Activated naive CD8-positive, alpha-beta T cell (primary cell): ENCODE measurements around the gene GPR132.
A peak's percentile ranks its signal among the peaks of the same experiment; 100 is the strongest.

Experiments used
- H3K27ac Mint-ChIP-seq: one replicate; pipeline ENCODE4 v1.8.0; 2021; ENCODE audit warnings: mixed read lengths
- H3K27me3 Mint-ChIP-seq: one replicate; pipeline ENCODE4 v1.8.0; 2021; ENCODE audit warnings: mixed read lengths
- H3K36me3 Mint-ChIP-seq: one replicate; pipeline ENCODE4 v1.8.0; 2021; ENCODE audit warnings: mixed read lengths
- H3K4me1 Mint-ChIP-seq: one replicate; pipeline ENCODE4 v1.8.0; 2021; ENCODE audit warnings: low read depth, mixed read lengths
- H3K4me3 Mint-ChIP-seq: one replicate; pipeline ENCODE4 v1.8.0; 2021; ENCODE audit warnings: mild to moderate bottlenecking, mixed read lengths
- H3K9me3 Mint-ChIP-seq: one replicate; pipeline ENCODE4 v1.8.0; 2021; ENCODE audit warnings: low read depth, mixed read lengths

The GPR132 gene

DNA sequence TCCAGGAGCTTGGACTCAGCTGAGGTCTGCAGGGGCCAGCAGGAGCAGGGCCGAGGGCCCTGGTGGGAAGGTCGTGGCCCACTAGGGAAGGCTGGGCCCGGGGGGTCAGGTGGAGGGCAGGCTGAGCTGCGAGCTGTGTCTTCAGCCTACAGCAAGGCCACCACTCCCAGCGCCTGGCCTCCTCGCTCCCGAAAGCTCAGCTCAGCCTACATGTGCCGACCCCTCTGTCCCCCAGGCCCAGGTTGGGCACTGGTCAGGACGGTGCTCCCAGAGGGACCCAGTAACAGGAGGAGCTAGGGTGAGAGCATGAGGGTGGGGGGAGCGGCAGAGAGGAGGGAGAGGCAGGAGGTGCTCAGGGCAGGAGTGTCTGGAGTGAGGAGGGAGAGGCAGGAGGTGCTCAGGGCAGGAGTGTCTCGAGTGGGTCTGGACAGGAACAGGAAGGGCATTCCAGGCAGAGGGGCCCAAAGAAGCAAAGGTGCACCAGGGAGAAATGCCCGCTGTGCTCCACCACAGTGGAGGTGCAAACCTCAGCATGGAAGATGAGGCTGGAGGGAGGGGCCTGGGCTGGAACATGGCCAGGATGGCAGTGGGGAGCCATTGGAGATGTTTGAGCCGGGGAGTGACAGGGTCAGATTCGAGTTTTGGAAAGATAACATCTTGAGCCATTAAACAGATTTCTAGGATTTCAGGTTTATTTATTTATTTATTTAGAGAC, 29.1 kb upstream of the GPR132 start:
- H3K36me3 Mint-ChIP-seq = no peaks in the 10 kb centered on the region
- no peaks in the 10 kb centered on the region for H3K27me3 Mint-ChIP-seq
- H3K4me3 Mint-ChIP-seq = peak overlapping the region; percentile 74
- H3K4me1 Mint-ChIP-seq = peaks cover 14% of the 10 kb centered on the region
- H3K27ac Mint-ChIP-seq = peak overlapping the region; percentile 75
- no peaks in the 10 kb centered on the region for H3K9me3 Mint-ChIP-seq

DNA sequence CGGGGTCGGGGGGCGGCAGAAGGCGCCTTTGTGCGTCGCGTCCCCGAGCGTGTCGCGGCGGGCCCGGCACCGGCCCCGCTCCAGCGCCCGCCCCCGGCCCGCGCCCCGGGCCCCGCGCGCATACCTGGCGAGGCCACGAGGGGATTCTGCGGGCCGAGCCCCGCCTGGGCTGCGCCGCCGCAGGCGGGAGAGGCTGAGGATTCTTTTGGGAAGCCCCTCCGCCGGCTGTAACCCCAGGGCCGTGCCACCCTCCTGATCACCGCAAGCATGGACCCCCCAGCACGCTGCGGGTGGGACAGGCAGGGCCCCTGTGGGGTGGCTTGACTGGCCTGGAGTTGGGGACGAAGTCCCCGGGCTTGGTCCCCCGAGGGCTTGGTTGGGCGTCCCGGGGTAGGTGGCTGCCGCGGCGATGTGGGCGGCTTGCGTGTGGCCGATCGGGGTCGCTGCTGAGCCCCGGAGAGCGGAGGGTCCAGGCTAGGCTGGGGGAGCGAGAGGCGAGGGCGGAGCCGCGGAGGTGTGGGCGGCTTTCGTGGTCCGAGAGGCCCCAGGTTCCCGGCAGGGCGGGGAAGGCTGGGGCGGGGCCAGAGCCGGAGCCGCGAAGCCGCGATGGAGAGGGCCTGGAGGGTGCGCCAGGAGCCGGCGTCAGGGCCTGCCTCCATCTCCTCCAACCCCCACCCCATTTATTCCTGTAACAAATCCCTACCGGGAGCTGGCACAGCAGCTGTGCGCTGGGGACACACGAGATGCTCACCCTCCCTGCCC, 28.4 kb upstream of the GPR132 start:
- peak overlapping the region; percentile 54 for H3K27ac Mint-ChIP-seq
- H3K36me3 Mint-ChIP-seq = no peaks in the 10 kb centered on the region
- H3K4me1 Mint-ChIP-seq = peaks cover 16% of the 10 kb centered on the region
- no peaks in the 10 kb centered on the region for H3K9me3 Mint-ChIP-seq
- peak overlapping the region; percentile 59 for H3K4me3 Mint-ChIP-seq
- no peaks in the 10 kb centered on the region for H3K27me3 Mint-ChIP-seq

DNA sequence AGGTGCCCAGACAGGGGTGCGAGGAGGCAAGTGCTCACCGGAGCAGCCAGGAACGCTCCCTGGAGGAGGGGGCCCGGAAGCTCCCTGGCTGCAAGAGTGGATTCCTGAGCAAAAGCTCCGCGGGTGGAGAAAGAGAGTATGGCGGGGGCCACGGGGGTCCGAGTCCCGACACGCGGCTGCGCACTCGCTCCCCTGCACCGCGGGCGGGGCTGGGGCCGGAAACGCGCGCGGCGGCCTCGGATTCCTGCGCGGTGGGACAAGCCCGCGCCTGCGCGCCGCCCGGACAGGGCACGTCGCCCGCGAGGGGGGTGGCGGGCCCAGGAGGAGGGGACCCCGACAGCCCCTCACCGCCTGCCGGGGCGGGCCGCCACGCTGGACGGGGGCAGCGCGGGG, 27.8 kb upstream of the GPR132 start:
- Mint-ChIP-seq H3K4me1 (peaks cover 18% of the 10 kb centered on the region), H3K4me3 (peak overlapping the region; percentile 77), H3K27ac (peak overlapping the region; percentile 66), H3K36me3 (no peaks in the 10 kb centered on the region), H3K9me3 (no peaks in the 10 kb centered on the region), H3K27me3 (no peaks in the 10 kb centered on the region)

DNA sequence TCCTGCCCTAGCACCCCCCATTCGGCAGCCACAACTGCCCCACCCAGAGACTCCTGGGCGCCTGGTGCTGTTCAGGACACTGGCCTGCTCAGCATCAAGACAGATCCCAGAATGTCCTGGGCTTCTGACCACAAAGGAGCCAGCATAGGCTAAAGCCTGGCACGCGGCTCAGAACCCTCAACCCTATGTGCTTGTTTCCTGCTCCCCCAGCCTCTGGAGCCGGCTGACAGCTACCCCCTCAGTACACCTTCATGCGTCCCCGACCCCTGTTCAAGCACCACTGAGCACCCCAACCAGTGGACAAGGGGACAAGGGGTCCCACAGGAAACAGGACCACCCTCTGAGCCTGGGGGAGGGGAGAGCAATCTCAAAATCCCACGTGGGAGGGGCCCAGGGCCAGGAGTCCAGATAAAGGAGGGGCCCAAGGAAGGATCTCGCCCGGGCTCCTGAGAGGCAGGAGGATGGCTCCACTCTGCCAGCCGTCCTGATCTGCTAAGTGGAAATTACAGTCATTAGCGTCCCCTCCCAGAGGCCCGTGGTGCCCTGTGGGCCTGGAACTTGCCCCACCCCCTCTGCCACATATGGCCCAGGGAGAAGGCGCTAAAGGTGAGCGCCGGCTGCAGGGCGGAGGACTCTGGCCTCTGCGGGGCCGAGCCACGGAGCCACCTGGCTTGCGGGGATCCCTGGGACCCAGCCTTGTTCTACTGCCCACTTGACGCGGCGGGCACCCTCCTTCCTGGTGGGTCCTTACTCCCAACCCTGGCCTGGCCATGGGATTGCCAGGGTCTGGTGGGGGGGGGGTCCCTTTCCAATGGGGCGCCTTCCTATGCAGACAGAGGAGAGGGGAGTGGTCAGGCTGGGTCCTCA, 27.2 kb upstream of the GPR132 start:
- Mint-ChIP-seq H3K4me3 (peak overlapping the region; percentile 77), H3K27ac (peak overlapping the region; percentile 66), H3K9me3 (no peaks in the 10 kb centered on the region), H3K36me3 (no peaks in the 10 kb centered on the region), H3K4me1 (peaks cover 18% of the 10 kb centered on the region), H3K27me3 (no peaks in the 10 kb centered on the region)

DNA sequence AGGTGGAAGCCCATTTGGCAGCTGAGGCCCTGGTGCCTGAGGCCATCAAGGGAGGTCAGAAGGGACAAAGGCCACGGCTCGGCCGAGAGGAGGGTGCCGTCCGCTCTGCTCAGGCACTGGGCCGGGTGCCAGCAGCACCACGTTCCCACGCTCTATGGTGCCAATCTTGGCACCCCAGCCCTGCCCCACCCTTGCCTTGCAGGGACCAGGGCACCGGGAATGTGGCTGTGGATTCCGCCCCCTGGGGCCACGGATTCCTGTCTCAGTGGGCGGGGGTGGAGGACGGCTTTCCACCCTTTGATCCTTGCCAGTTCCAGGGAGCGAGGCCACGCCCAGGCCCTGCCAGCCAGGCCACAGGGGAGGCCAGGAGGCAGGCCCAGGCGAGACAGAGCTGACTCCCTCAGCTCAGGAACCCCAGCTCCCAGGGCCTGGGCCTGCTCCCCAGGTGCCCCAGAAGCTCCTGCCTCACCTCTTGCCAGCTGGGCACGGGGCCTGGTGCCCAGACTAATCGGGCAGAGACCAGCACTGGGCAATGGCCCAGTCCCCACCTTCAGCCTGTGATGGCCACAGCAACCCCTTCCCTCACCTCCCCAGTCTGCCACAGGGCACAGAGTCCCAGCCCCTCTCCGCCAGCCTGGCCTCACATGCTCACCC, 26.4 kb upstream of the GPR132 start:
- Mint-ChIP-seq H3K9me3 (no peaks in the 10 kb centered on the region), H3K36me3 (no peaks in the 10 kb centered on the region), H3K27me3 (no peaks in the 10 kb centered on the region), H3K4me3 (peak overlapping the region; percentile 51), H3K27ac (no peak overlapping the region), H3K4me1 (peaks cover 16% of the 10 kb centered on the region)

DNA sequence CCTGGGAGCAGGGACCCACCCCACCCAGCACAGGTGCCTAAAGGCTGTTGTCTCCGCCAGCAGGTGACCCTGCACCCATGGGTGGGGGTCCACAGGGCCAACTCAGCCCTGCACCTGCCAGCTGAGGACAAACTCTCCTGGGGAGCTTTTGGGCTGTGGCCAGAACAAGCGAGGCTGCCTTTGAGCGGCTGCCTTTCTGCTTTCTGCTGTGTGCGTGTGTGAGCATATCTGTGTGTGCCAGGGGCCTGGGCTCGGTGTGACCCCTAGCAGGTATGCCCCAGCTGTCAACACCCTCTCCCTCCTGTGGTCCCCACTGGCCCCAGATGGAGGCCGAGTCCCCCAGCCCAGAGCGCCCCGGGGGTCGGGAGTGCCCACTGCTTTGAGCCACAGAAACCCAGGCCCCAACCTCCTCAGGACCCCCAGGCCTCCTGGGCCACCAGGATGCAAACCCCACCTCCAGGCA, 25.9 kb upstream of the GPR132 start:
- Mint-ChIP-seq H3K27ac (no peak overlapping the region), H3K9me3 (no peaks in the 10 kb centered on the region), H3K4me3 (no peak overlapping the region), H3K36me3 (no peaks in the 10 kb centered on the region), H3K27me3 (no peaks in the 10 kb centered on the region), H3K4me1 (peaks cover 20% of the 10 kb centered on the region)

DNA sequence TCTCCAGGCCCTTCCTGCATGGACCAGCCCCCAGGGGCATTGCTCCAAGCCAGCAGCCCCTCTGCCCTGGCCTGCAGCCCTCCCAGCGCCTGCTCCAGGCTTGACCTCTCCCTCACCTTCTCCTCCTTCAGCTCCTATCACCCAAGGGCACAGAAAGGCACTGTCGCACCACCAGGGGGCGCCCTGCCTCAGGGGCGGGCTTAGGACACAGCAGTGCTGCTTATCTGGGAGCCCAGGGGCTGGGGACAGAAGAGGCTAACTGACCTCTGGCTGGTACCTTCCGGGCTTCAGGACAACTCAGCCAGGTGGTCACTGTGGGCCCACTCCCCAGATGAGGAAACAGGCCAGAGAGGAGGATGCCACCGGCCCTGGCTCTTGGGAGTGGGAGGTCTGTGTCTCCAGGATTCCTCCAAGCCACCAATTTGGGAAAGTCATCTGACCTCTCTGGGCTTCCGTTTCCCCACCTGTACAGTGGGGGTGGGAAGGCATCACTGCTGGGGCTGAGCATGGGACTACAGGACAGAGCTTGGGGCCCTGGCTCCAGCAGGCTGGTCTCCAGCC, 25.3 kb upstream of the GPR132 start:
- H3K9me3 Mint-ChIP-seq = no peaks in the 10 kb centered on the region
- peak overlapping the region; percentile 47 for H3K4me3 Mint-ChIP-seq
- H3K4me1 Mint-ChIP-seq = peaks cover 20% of the 10 kb centered on the region
- no peaks in the 10 kb centered on the region for H3K36me3 Mint-ChIP-seq
- H3K27me3 Mint-ChIP-seq = no peaks in the 10 kb centered on the region
- no peak overlapping the region for H3K27ac Mint-ChIP-seq

DNA sequence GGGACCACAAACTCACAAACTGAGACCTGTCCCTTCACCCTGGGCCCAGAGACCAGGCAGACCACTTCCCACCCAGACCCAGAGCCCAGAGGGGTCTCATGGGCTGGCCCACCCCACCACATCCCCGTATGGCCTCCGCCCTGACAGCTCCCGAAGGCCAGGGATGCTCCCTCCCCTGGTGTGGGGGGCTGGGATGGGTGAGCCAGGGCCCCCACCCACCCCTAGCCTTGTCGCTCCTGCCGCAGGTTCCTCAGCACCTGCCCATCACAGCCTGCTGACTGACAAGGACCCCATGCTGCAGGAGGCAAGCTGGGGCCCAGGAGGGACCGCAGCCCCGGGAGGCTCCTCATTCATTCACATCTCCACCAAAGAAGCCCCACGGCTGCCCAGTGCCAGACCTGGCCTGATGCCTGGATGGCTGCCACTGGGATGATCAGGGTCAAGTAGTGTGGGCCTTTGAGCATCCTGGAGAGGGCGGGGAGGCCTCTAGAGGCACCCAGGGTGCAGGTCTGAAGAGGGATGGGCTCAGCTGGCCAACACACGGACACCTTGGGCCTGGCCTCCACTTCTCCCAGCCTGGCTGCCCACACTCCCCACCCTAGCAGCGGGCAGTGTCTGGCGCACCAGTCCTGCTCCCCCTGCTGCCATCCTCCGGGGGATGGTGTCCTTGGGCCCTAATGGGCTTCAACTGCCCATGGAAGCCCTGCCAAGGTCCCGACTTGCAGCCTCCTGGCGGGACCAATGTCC, 24.7 kb upstream of the GPR132 start:
- Mint-ChIP-seq H3K4me1 (peaks cover 20% of the 10 kb centered on the region), H3K27me3 (no peaks in the 10 kb centered on the region), H3K4me3 (no peak overlapping the region), H3K27ac (no peak overlapping the region), H3K9me3 (no peaks in the 10 kb centered on the region), H3K36me3 (no peaks in the 10 kb centered on the region)

DNA sequence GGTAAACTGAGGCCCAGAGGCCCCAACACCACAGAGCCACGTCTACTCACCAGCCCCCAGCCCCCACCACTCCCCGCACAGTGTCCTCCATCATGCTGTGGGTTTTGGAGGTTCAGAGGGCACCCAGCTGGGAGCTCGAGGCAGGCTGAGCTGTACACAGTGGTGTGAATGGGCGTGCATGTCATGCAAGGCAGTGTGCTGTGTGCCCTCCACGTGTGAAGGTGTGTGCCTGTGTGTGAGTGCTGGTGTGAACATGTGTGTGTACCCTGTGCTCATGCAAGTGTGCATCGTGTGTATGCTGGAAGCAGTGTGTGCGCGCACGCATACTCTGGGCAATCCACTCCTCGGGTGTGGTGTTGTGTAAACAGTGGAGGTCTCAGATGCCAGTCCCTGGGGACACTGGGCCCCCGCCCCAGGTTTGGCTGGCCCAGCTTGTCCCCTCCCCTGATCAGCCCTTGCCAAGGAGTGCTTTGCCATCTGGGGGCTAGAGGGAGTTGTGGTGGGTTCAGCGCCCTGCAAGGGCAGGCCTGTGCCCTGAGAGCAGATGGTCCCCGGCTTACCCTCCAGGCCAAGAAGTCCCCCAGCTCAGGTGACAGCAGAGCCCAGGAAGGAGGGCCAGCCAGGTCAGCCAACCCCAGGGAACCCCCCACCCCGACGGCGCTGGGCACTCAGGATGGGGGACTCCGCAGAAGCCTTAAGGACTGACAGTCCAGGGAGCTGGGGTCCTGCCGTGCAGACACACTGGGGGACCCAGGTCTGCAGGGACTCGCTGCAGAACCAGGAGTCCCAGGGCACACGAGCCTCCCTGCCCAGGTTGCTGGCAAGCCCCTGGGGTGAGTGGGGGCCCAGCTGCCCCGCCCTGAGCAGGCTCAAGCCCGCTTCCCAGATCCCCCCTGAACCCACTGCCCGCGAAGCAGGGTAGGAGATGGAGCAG, 23.8 kb upstream of the GPR132 start:
- Mint-ChIP-seq H3K27me3 (no peaks in the 10 kb centered on the region), H3K9me3 (no peaks in the 10 kb centered on the region), H3K4me3 (peak overlapping the region; percentile 63), H3K27ac (no peak overlapping the region), H3K36me3 (no peaks in the 10 kb centered on the region), H3K4me1 (peaks cover 17% of the 10 kb centered on the region)

DNA sequence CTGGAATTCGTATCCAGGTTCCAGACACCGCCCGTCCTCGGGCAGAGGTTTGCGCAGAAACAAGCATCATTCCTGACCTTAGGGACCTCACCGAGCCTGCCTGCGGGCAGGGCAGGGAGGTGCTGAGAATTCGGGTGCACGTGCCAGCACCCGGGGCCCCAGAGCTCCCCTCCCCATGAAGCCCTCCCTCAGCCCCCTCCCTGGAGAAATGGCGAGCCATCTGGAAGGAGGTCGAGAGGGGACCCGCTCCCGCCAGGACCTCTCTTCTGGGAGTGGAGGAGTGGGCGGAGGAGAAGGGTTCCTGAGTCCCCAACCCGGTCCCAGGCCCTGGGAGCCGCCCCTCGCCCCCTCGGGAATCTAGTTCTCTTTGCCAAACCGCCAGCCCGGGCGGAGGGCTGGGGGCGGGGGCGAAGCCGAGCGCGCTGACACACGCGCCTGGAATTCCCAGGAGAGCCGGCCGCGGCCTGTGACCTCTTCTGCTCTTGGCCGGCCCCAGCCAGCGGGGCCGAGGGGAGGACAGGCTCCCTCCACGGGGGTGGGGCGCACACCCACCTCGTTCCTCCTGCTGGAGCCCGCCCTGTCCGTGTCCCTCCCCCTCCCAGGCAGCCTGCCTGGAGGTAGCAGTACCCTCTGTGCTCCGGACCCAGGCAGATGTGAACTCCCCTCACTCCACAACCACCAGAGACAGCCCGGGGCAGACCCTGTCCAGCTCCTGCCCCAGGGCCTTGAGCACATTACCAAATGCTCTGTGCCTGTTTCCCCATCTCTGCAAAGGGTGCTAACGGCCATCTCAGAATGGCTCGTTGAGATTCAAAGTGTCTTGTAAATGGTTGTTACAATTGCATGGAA, 23.0 kb upstream of the GPR132 start:
- Mint-ChIP-seq H3K9me3 (no peaks in the 10 kb centered on the region), H3K36me3 (no peaks in the 10 kb centered on the region), H3K4me3 (peak overlapping the region; percentile 72), H3K27ac (no peak overlapping the region), H3K4me1 (peaks cover 18% of the 10 kb centered on the region), H3K27me3 (no peaks in the 10 kb centered on the region)

DNA sequence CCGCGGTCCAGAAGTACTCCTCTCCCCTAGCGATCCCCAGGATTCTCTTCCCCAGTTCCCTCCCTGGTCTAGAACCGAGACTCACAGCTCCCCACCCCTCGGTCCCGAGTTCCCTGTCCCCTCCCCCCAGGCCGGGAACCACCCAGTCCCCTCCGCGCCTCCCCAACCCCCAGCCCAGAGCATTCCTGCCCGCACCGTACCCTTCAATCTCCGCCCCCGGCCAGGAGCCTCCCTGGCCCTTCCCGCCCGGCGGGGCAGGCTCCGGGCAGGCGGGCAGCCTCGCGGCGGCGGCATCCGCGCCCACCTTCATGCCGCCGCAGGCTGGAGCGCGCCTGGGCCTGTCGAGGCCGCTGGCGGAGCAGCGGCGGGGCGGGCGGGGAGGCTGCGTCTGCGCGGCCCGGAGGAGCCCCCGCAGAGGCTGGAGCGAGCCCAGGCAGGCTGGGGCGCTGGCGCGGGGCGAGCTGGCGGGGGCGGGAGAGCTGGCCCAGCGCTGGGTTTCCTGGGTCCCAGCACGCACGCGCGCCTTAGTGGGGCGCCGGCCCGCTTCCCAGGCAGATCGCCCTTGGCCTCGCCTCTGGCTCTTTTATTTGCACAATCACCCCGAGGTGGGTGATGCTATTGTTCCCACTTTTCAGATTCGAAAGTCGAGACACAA, 22.2 kb upstream of the GPR132 start:
- H3K9me3 Mint-ChIP-seq = no peaks in the 10 kb centered on the region
- peaks cover 18% of the 10 kb centered on the region for H3K4me1 Mint-ChIP-seq
- peak overlapping the region; percentile 81 for H3K4me3 Mint-ChIP-seq
- no peak overlapping the region for H3K27ac Mint-ChIP-seq
- no peaks in the 10 kb centered on the region for H3K36me3 Mint-ChIP-seq
- no peaks in the 10 kb centered on the region for H3K27me3 Mint-ChIP-seq

DNA sequence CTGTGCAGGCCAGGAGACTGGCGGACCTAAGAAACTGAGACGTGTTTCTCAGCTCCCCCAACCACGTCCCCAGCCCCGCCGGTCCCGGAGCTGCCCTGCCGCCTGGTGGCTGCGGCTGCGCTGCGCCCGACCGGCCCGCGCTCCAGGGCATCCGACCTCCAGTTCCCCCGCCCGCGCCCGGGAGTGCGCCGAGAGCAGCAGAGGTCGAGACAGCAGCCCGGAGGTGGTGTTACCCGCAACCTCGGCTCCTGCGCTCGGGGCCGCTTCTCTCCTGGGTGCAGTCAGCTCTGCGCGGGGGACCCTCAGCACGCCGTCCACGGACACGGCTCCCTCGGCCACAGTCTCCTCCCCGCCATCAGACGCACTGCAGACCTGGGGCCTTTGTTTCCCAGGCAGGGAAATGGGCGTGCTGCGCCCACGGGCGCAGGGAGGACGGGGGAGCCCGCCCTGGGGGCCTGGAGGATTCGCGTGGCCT, 21.6 kb upstream of the GPR132 start:
- Mint-ChIP-seq H3K36me3 (no peaks in the 10 kb centered on the region), H3K9me3 (no peaks in the 10 kb centered on the region), H3K27ac (peak overlapping the region; percentile 54), H3K4me3 (peak overlapping the region; percentile 81), H3K27me3 (no peaks in the 10 kb centered on the region), H3K4me1 (peaks cover 18% of the 10 kb centered on the region)
